CD4-positive, alpha-beta memory T cell (primary cell): ENCODE data around the gene GALNT7. TPM values are rescaled to one million over a fixed set of nuclear protein-coding genes. Genes with fewer than 3 reads are reported as not detected.
"Not testable (repeated sequence)": the region's sequence is repeated elsewhere in the genome, so short reads cannot be mapped to it uniquely, and the experiment has no call there.

ENCODE experiments used
- CTCF ChIA-PET: fragments of 350-600 bp; sonication (Branson Sonifier 250); formaldehyde crosslinking; loops from one replicate; lab custom pipeline; 2021; ENCODE audit warnings: inconsistent platforms; ENCODE audit not compliant: partially characterized antibody; lab: Charles Lee
- POLR2A ChIA-PET: fragments of 350-600 bp; sonication (Branson Sonifier 250); formaldehyde crosslinking; loops from one replicate; lab custom pipeline; 2021; ENCODE audit not compliant: partially characterized antibody; lab: Charles Lee
- DNase-seq, 5 donors: peaks; one replicate each; pipeline versions ENCODE4 v3.0.0 to v3.0.0-alpha.2; 2020 to 2022; ENCODE audit warnings: mixed read lengths in 1 of 5
- H3K27ac ChIP-seq: one replicate; pipeline ENCODE4 v1.7.0; 2013; ENCODE audit warnings: low read depth, low read length
- H3K27me3 ChIP-seq: 2 replicates; pipeline ENCODE4 v1.7.0; 2013; ENCODE audit warnings: mild to moderate bottlenecking, low read length, moderate library complexity; ENCODE audit not compliant: insufficient read depth
- H3K36me3 ChIP-seq: 2 replicates; pipeline ENCODE4 v1.7.0; 2013; ENCODE audit warnings: mild to moderate bottlenecking, low read length, moderate library complexity; ENCODE audit not compliant: insufficient read depth
- H3K4me1 ChIP-seq: 2 replicates; pipeline ENCODE4 v1.7.0; 2013; ENCODE audit warnings: mild to moderate bottlenecking, low read length, moderate library complexity; ENCODE audit not compliant: insufficient read depth
- H3K4me3 ChIP-seq, 2 donors: one replicate each; pipeline ENCODE4 v1.7.0; 2013; ENCODE audit warnings: low read length in 2 of 2, mild to moderate bottlenecking in 1 of 2
- H3K9me3 ChIP-seq, 2 donors: one replicate each; pipeline ENCODE4 v1.7.0; 2013; ENCODE audit warnings: low read length in 2 of 2, control low read depth in 1 of 2; ENCODE audit not compliant: control insufficient read depth in 1 of 2
- H3K27ac Mint-ChIP-seq, 7 donors: one replicate each; pipeline ENCODE4 v1.8.0; 2020 to 2021; ENCODE audit warnings: mixed read lengths in 7 of 7, mild to moderate bottlenecking in 6 of 7, inconsistent platforms in 3 of 7, moderate library complexity in 3 of 7
- H3K27me3 Mint-ChIP-seq, 2 donors: one replicate each; pipeline ENCODE4 v1.8.0; 2020 to 2021; ENCODE audit warnings: mixed read lengths in 2 of 2
- H3K36me3 Mint-ChIP-seq, 2 donors: one replicate each; pipeline ENCODE4 v1.8.0; 2020 to 2021; ENCODE audit warnings: mixed read lengths in 2 of 2, inconsistent platforms in 1 of 2, mild to moderate bottlenecking in 1 of 2
- H3K4me1 Mint-ChIP-seq, 4 donors: one replicate each; pipeline ENCODE4 v1.8.0; 2020 to 2021; ENCODE audit warnings: mixed read lengths in 4 of 4, mild to moderate bottlenecking in 1 of 4
- H3K4me3 Mint-ChIP-seq, 8 donors: one replicate each; pipeline ENCODE4 v1.8.0; 2020 to 2021; ENCODE audit warnings: mixed read lengths in 8 of 8, mild to moderate bottlenecking in 7 of 8, moderate library complexity in 6 of 8, inconsistent platforms in 3 of 8
- H3K9me3 Mint-ChIP-seq, 8 donors: one replicate each; pipeline ENCODE4 v1.8.0; 2020 to 2021; ENCODE audit warnings: mixed read lengths in 8 of 8, mild to moderate bottlenecking in 5 of 8, inconsistent platforms in 3 of 8, moderate library complexity in 1 of 8
- intact Hi-C: fragments of 100-400 bp; cut with micrococcal nuclease; formaldehyde crosslinking; loops from one replicate; pipeline ENCODE4 v1.15.1; 2023
- polyA plus RNA-seq, 2 donors: library from polyadenylated mRNA; unstranded; fragments of 300-500 nt; fragmentation: Illumina TruSeq; gene quantifications; one replicate each; pipeline ENCODE4 v1.2.3, GENCODE V29; 2021
- total RNA-seq, 2 experiments: library from RNA; stranded (reverse); gene quantifications; one replicate each; pipeline ENCODE4 v1.2.3, GENCODE V29; 2021

Gene GALNT7
- total and polyA plus RNA-seq, 4 experiments from 2014 or later, result 12.6 to 26.3 (median 22.3) TPM

DNA sequence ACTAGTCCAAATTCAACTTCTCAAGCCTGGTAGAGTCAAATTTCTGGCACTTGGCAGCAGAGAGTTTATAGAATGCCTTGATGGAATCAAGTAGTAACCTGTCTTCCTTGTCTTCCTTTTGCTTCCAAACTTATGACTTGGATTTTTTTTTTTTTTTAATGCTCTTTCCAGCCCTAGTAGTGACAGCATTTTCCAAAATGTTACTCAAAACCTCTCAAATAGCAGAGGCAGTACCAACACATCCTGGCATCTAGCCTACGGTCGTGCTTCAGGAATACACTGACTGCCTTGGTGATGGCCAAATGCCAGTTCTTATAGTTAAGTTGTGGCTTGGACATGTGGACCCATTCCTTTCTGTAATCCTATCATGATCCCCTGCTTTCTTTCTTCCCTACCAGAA is 46.0 kb downstream of the GALNT7 start:
- Histone ChIP-seq H3K9me3 (no peaks in the 10 kb centered on the region), H3K27me3 (no peaks in the 10 kb centered on the region), H3K36me3 (no peaks in the 10 kb centered on the region), H3K27ac (no peak overlapping the region), H3K4me3 (no peak overlapping the region), H3K4me1 (peaks cover 7% of the 10 kb centered on the region)
- no peak for DNase-seq
- intact Hi-C loops, result no loop called here
- peaks cover 23 to 51% (median 27%) of the 10 kb centered on the region in 4 donors for H3K4me1 Mint-ChIP-seq
- no peaks in the 10 kb centered on the region for H3K9me3 Mint-ChIP-seq
- no peak overlapping the region for H3K4me3 Mint-ChIP-seq
- H3K36me3 Mint-ChIP-seq, result peaks cover 0 to 8% of the 10 kb centered on the region in 2 donors
- CTCF ChIA-PET, result interaction anchor here (0.7 to 1.6 kb wide), 2 partner anchors 22 to 87 kb away, joined by 3 read pairs; no protein-coding TSS in a partner anchor
- peak overlapping the region in 1 of 7 donors; percentile 48 for H3K27ac Mint-ChIP-seq
- POLR2A ChIA-PET, result interaction anchor here (0.6 kb wide), 1 partner anchor 18 kb away, joined by 4 read pairs; no protein-coding TSS in a partner anchor
- no peaks in the 10 kb centered on the region for H3K27me3 Mint-ChIP-seq

- Mint-ChIP-seq H3K9me3 (peaks cover 0 to 2% (median 0%) of the 10 kb centered on the region in 8 donors), H3K4me3 (no peak overlapping the region), H3K36me3 (peaks cover 0 to 8% of the 10 kb centered on the region in 2 donors), H3K4me1 (peaks cover 27 to 55% (median 30%) of the 10 kb centered on the region in 4 donors), H3K27me3 (no peaks in the 10 kb centered on the region), H3K27ac (no peak overlapping the region)
- Histone ChIP-seq H3K36me3 (no peaks in the 10 kb centered on the region), H3K4me1 (peaks cover 7% of the 10 kb centered on the region), H3K27me3 (no peaks in the 10 kb centered on the region), H3K4me3 (no peak overlapping the region), H3K9me3 (no peaks in the 10 kb centered on the region), H3K27ac (no peak overlapping the region)
- DNase-seq, result no peak
- ChIA-PET CTCF (no interaction called here), POLR2A (no interaction called here)
- intact Hi-C loops, result no loop called here
Measured at GRCh38 chr4:173217075-173217474, 48.5 kb downstream of the GALNT7 start.

- H3K27me3 Mint-ChIP-seq, result no peaks in the 10 kb centered on the region
- POLR2A ChIA-PET, result no interaction called here
- no peak overlapping the region for H3K27ac Mint-ChIP-seq
- Histone ChIP-seq H3K27ac (no peak overlapping the region), H3K36me3 (no peaks in the 10 kb centered on the region), H3K27me3 (no peaks in the 10 kb centered on the region), H3K4me1 (peaks cover 7% of the 10 kb centered on the region), H3K9me3 (no peaks in the 10 kb centered on the region), H3K4me3 (no peak overlapping the region)
- peaks cover 27 to 55% (median 30%) of the 10 kb centered on the region in 4 donors for H3K4me1 Mint-ChIP-seq
- no peak for DNase-seq
- peaks cover 0 to 2% (median 0%) of the 10 kb centered on the region in 8 donors for H3K9me3 Mint-ChIP-seq
- peaks cover 0 to 8% of the 10 kb centered on the region in 2 donors for H3K36me3 Mint-ChIP-seq
- no peak overlapping the region for H3K4me3 Mint-ChIP-seq
- intact Hi-C loops, result no loop called here
- CTCF ChIA-PET, result no interaction called here
Measured at GRCh38 chr4:173217727-173218126, 49.1 kb downstream of the GALNT7 start.

DNA sequence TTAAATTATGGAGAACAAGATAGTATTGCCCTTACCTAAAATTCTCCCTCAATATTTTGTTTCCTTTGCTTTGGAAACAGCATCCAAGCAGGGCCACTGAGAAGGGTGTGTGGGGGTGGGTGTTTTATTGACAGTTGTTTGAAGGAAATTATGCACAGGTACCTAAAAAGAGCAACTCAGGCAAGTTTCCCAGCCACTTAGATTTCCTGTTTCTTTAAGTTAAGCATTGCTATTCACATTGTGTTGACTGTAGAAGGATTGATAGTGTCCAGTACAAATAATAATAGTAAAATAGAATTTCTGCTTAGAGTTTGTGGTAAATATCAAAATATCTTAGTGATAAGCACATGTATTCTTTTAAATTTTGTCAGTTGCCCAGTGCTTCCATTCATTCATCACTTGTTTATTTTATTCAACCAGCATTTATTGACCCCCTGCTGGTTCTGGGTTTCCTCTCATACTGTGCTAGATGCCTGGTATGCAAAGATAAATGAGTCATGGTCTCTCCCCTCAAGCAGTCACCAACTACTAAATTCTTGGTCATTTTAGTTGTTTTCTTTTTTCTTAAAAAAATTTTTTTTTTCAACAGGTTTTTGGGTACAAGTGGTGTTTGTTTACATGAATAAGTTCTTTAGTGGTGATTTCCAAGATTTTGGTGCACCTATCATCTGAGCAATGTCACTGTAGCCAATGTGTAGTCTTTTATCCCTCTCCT is 50.0 kb downstream of the GALNT7 start:
- Mint-ChIP-seq H3K27me3 (no peaks in the 10 kb centered on the region), H3K4me1 (peaks cover 25 to 49% (median 26%) of the 10 kb centered on the region in 4 donors), H3K4me3 (no peak overlapping the region), H3K9me3 (peaks cover 0 to 2% (median 0%) of the 10 kb centered on the region in 8 donors), H3K36me3 (peaks cover 0 to 8% of the 10 kb centered on the region in 2 donors), H3K27ac (no peak overlapping the region)
- no peak overlapping the region for H3K27ac ChIP-seq
- H3K4me3 ChIP-seq, result no peak overlapping the region
- ChIA-PET CTCF (no interaction called here), POLR2A (no interaction called here)
- H3K9me3 ChIP-seq, result no peaks in the 10 kb centered on the region
- peaks cover 7% of the 10 kb centered on the region for H3K4me1 ChIP-seq
- intact Hi-C loops, result no loop called here
- H3K27me3 ChIP-seq, result no peaks in the 10 kb centered on the region
- no peak for DNase-seq
- no peaks in the 10 kb centered on the region for H3K36me3 ChIP-seq

DNA sequence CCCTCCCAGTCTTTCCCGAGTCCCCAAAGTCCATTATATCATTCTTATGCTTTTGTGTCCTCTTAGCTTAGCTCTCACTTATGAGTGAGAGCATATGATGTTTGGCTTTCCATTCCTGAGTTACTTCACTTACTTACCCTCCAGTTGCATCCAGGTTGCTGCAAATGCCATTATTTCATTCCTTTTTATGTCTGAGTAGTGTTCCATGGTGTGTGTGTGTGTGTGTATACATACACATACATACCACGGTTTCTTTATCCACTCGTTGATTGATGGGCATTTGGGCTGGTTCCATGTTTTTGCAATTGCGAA is 50.5 kb downstream of the GALNT7 start:
- CTCF ChIA-PET, H3K27ac ChIP-seq, H3K4me3 ChIP-seq, H3K4me1 ChIP-seq, H3K27ac Mint-ChIP-seq, H3K27me3 Mint-ChIP-seq, H3K9me3 Mint-ChIP-seq, POLR2A ChIA-PET, H3K27me3 ChIP-seq, DNase-seq, H3K36me3 ChIP-seq, intact Hi-C loops, H3K9me3 ChIP-seq: not testable (repeated sequence)
- Mint-ChIP-seq H3K4me1 (peaks cover 27 to 49% (median 27%) of the 10 kb centered on the region in 4 donors), H3K4me3 (peak overlapping the region in 1 of 8 donors; percentile 48), H3K36me3 (peaks cover 0 to 13% of the 10 kb centered on the region in 2 donors)

DNA sequence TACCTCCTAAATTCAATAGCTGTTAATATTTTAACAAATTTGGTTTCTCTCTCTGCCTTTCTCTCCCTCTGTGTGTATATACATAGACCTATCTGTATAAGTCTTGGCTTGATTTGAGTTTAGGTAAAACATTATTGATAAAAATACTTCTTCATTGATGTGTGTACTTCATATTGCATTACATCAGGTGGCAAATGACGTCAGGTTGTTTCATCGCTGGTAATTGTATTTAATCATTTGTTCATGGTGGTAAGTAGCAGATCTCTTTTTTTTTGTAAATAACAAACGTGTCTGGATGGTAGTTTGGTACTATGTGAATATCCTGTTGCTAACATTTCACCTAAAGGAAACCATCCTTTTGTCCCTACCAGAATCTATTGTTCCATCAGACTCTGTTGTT is 55.1 kb downstream of the GALNT7 start:
- H3K9me3 Mint-ChIP-seq, result peaks cover 0 to 2% (median 0%) of the 10 kb centered on the region in 8 donors
- Histone ChIP-seq H3K36me3 (no peaks in the 10 kb centered on the region), H3K27me3 (no peaks in the 10 kb centered on the region), H3K4me1 (peaks cover under 1% of the 10 kb centered on the region), H3K4me3 (no peak overlapping the region), H3K27ac (no peak overlapping the region), H3K9me3 (no peaks in the 10 kb centered on the region)
- CTCF ChIA-PET, result no interaction called here
- no peak for DNase-seq
- H3K27ac Mint-ChIP-seq, result no peak overlapping the region
- H3K36me3 Mint-ChIP-seq, result peaks cover 2 to 19% of the 10 kb centered on the region in 2 donors
- no peak overlapping the region for H3K4me3 Mint-ChIP-seq
- no peaks in the 10 kb centered on the region for H3K27me3 Mint-ChIP-seq
- intact Hi-C loops, result no loop called here
- H3K4me1 Mint-ChIP-seq, result peaks cover 16 to 24% (median 18%) of the 10 kb centered on the region in 4 donors
- POLR2A ChIA-PET, result no interaction called here

- ChIA-PET CTCF (interaction anchor here (1.5 kb wide), 1 partner anchor 213 kb away, joined by 6 read pairs; no protein-coding TSS in a partner anchor), POLR2A (no interaction called here)
- H3K4me3 Mint-ChIP-seq, result no peak overlapping the region
- peaks cover 2 to 11% of the 10 kb centered on the region in 2 donors for H3K36me3 Mint-ChIP-seq
- Histone ChIP-seq H3K36me3 (no peaks in the 10 kb centered on the region), H3K27ac (no peak overlapping the region), H3K27me3 (no peaks in the 10 kb centered on the region), H3K4me1 (no peaks in the 10 kb centered on the region), H3K4me3 (no peak overlapping the region), H3K9me3 (no peaks in the 10 kb centered on the region)
- H3K27ac Mint-ChIP-seq, result no peak overlapping the region
- H3K4me1 Mint-ChIP-seq, result peaks cover 0 to 11% (median 5%) of the 10 kb centered on the region in 4 donors
- intact Hi-C loops, result no loop called here
- no peaks in the 10 kb centered on the region for H3K9me3 Mint-ChIP-seq
- DNase-seq, result no peak
- no peaks in the 10 kb centered on the region for H3K27me3 Mint-ChIP-seq
Measured at GRCh38 chr4:173226401-173226888, 57.8 kb downstream of the GALNT7 start.
